GM12891 (cell line): ENCODE data around the gene TLR9.

Source experiments
- POLR2A ChIP-seq: IDR thresholded peaks from 2 replicates; pipeline ENCODE4 v1.6.1; 2011; ENCODE audit warnings: low read depth, low read length, control low read depth
- POLR2AphosphoS5 ChIP-seq: IDR thresholded peaks from 2 replicates; pipeline ENCODE4 v1.6.1; 2011; ENCODE audit warnings: low read depth, low read length, control low read depth
- POU2F2 ChIP-seq: IDR thresholded peaks from 2 replicates; pipeline ENCODE4 v1.6.1; 2011; ENCODE audit warnings: low read depth, mild to moderate bottlenecking, control low read depth, low read length, moderate library complexity
- TAF1 ChIP-seq: IDR thresholded peaks from 2 replicates; pipeline ENCODE4 v1.6.1; 2011; ENCODE audit warnings: low read depth, low read length, control low read depth

GRCh38 chr3:52171514-52172261 lies 53.8 kb downstream of the TLR9 start:
- TF ChIP-seq POLR2A (no peak), POLR2AphosphoS5 (no peak), TAF1 (no peak), POU2F2 (no peak)
